Keratinocyte (primary cell): ENCODE results near the gene PMF1.

ENCODE experiments used
- CTCF ChIP-seq, 3 experiments: IDR thresholded peaks in 1 of 3; conservative IDR thresholded peaks in 1 of 3; optimal IDR thresholded peaks in 1 of 3; 2 replicates in 2 of 3; 3 replicates in 1 of 3; pipeline versions ENCODE3 to v1.5.1; 2011; ENCODE audit warnings: low read length in 3 of 3, mild to moderate bottlenecking in 3 of 3, moderate library complexity in 2 of 3, control low read depth in 1 of 3, inconsistent platforms in 1 of 3; ENCODE audit not compliant: insufficient read depth in 2 of 3; ENCODE audit errors: extremely low read depth in 1 of 3
- EZH2 ChIP-seq: IDR thresholded peaks from one replicate; pipeline ENCODE4 v1.6.1; 2012; ENCODE audit warnings: inconsistent platforms, mild to moderate bottlenecking, low read length, moderate library complexity

- TF ChIP-seq CTCF (optimal IDR thresholded peaks at IDR 0.05 in 1 of 3, IDR thresholded peaks at IDR 0.05 in 1 of 3, conservative IDR thresholded peaks at IDR 0.05 in 1 of 3; ENCODE audit: extremely low read depth in 1 of 3, insufficient read depth in 2 of 3, low read length in 3 of 3) (no peak), EZH2 (no peak)
Observed at GRCh38 chr1:156195853-156196252, 17.0 kb upstream of the PMF1 start.
